Testis (tissue), 3 donors: Measurements from ENCODE around the gene THRB. TPM values are rescaled to one million over a fixed set of nuclear protein-coding genes. Genes with fewer than 3 reads are reported as not detected.
"Not testable (repeated sequence)": the region's sequence is repeated elsewhere in the genome, so short reads cannot be mapped to it uniquely, and the experiment has no call there.

ENCODE experiments used
- DNase-seq: peaks from one replicate; pipeline ENCODE4 v3.0.0-alpha.2; 2019
- H3K27ac ChIP-seq, 2 donors: fragments of 200-600 bp; sonication (generic); one replicate each; pipeline ENCODE4 v1.5.1; 2019
- H3K27me3 ChIP-seq: fragments of 200-600 bp; sonication (generic); one replicate; pipeline ENCODE4 v1.5.1; 2019
- H3K36me3 ChIP-seq: fragments of 200-600 bp; sonication (generic); one replicate; pipeline ENCODE4 v1.5.1; 2017; ENCODE audit warnings: low read depth; ENCODE audit errors: missing control alignments
- H3K4me1 ChIP-seq: fragments of 200-600 bp; sonication (generic); one replicate; pipeline ENCODE4 v1.5.1; 2019
- H3K4me3 ChIP-seq, 2 donors: fragments of 200-600 bp; sonication (generic); one replicate each; pipeline ENCODE4 v1.5.1; 2017 to 2019
- H3K9me3 ChIP-seq: fragments of 200-600 bp; sonication (generic); one replicate; pipeline ENCODE4 v1.5.1; 2017
- CTCF ChIP-seq, 3 experiments: fragments of 450-650 bp in 2 of 3; fragments of 200-600 bp in 1 of 3; sonication (generic) in 1 of 3; IDR thresholded peaks; one replicate each; pipeline ENCODE4 v1.5.1; 2016 to 2019; ENCODE audit warnings: antibody characterized with exemption in 3 of 3, mild to moderate bottlenecking in 2 of 3, moderate library complexity in 1 of 3
- POLR2A ChIP-seq: fragments of 450-650 bp; IDR thresholded peaks from one replicate; pipeline ENCODE4 v1.6.1; 2017; ENCODE audit warnings: antibody characterized with exemption, mild to moderate bottlenecking, moderate library complexity
- WGBS, 2 donors: methylation state at CpG; one replicate each; pipeline ENCODE4 v1.1.5; 2018; 5-methylcytosine and 5-hydroxymethylcytosine counted together
- intact Hi-C: fragments of 100-400 bp; cut with DNase I; formaldehyde crosslinking; loops from one replicate; pipeline ENCODE4 v1.15.1; 2023; ENCODE audit warnings: low total_unique reads
- polyA plus RNA-seq: library from polyadenylated mRNA; stranded (reverse); fragments of 350-450 nt; fragmentation: Illumina TruSeq; extraction: RNeasy Lipid Tissue Mini Kit (QIAGEN cat#74804); gene quantifications from one replicate; pipeline ENCODE4 v1.2.3, GENCODE V29; 2014; ENCODE audit warnings: low read depth, low replicate concordance; ENCODE audit not compliant: insufficient read depth
- total RNA-seq, 2 donors: library from RNA; depleted of rRNA; stranded (reverse); fragments of >200 nt; gene quantifications; one replicate each; pipeline ENCODE4 v1.2.3, GENCODE V29; 2016

THRB gene
- total and polyA plus RNA-seq, 3 donors from 2014 or later, result 1.3 to 2.0 (median 1.4) TPM

GRCh38 chr3:24401090-24401810 is 93.4 kb downstream of the THRB start:
- Histone ChIP-seq H3K27me3 (no peaks in the 10 kb centered on the region), H3K4me1 (no peaks in the 10 kb centered on the region), H3K27ac (no peak overlapping the region), H3K4me3 (no peak overlapping the region), H3K9me3 (no peaks in the 10 kb centered on the region), H3K36me3 (no peaks in the 10 kb centered on the region)
- TF ChIP-seq POLR2A (no peak), CTCF (IDR thresholded peaks at IDR 0.05) (no peak)
- DNase-seq, result no peak
- intact Hi-C loops, result no loop called here
- WGBS, 2 donors, result 45 to 50% methylated on average over 5 of the region's 5 CpGs

GRCh38 chr3:24400450-24400849 is 94.2 kb downstream of the THRB start:
- DNase-seq, result no peak
- no peak overlapping the region for H3K27ac ChIP-seq
- no peaks in the 10 kb centered on the region for H3K4me1 ChIP-seq
- no peak for TF ChIP-seq CTCF (IDR thresholded peaks at IDR 0.05)
- no peak for TF ChIP-seq POLR2A
- no peak overlapping the region for H3K4me3 ChIP-seq
- no peaks in the 10 kb centered on the region for H3K9me3 ChIP-seq
- 79 to 83% methylated on average over 4 of the region's 4 CpGs for WGBS, 2 donors
- intact Hi-C loops, result no loop called here
- no peaks in the 10 kb centered on the region for H3K36me3 ChIP-seq
- H3K27me3 ChIP-seq, result no peaks in the 10 kb centered on the region

GRCh38 chr3:24400015-24400414 is 94.6 kb downstream of the THRB start:
- H3K27me3 ChIP-seq, result no peaks in the 10 kb centered on the region
- no peak for TF ChIP-seq CTCF (IDR thresholded peaks at IDR 0.05)
- no peak for TF ChIP-seq POLR2A
- no peaks in the 10 kb centered on the region for H3K9me3 ChIP-seq
- 70 to 80% methylated on average over 2 of the region's 2 CpGs for WGBS, 2 donors
- no peak overlapping the region for H3K4me3 ChIP-seq
- intact Hi-C loops, result no loop called here
- H3K36me3 ChIP-seq, result no peaks in the 10 kb centered on the region
- no peaks in the 10 kb centered on the region for H3K4me1 ChIP-seq
- no peak for DNase-seq
- no peak overlapping the region for H3K27ac ChIP-seq

- Histone ChIP-seq H3K4me3 (no peak overlapping the region), H3K27me3 (no peaks in the 10 kb centered on the region), H3K9me3 (no peaks in the 10 kb centered on the region), H3K27ac (no peak overlapping the region), H3K4me1 (no peaks in the 10 kb centered on the region), H3K36me3 (no peaks in the 10 kb centered on the region)
- no peak for TF ChIP-seq POLR2A
- no peak for TF ChIP-seq CTCF (IDR thresholded peaks at IDR 0.05)
- whole genome bisulfite sequencing, 2 donors, result 89 to 91% methylated on average over 3 of the region's 3 CpGs
- intact Hi-C loops, result no loop called here
- DNase-seq, result no peak
Measured at GRCh38 chr3:24399614-24400013, 95.0 kb downstream of the THRB start.

GRCh38 chr3:24398712-24399111 is 95.9 kb downstream of the THRB start:
- WGBS, 2 donors, result 90 to 96% methylated on average over 4 to 5 of the region's 5 CpGs
- H3K27ac ChIP-seq, H3K27me3 ChIP-seq, intact Hi-C loops, H3K9me3 ChIP-seq, H3K36me3 ChIP-seq, H3K4me1 ChIP-seq, H3K4me3 ChIP-seq, DNase-seq: not testable (repeated sequence)
